Peyer's patch (tissue), 4 donors: ENCODE results near the gene NEURL2.

Experiments
- CTCF ChIP-seq, 6 experiments: fragments of 450-650 bp in 4 of 6; fragments of 200-600 bp in 2 of 6; sonication (generic) in 1 of 6; IDR thresholded peaks; one replicate each; pipeline ENCODE4 v1.5.1; 2017 to 2019; ENCODE audit warnings: antibody characterized with exemption in 6 of 6, mild to moderate bottlenecking in 3 of 6, moderate library complexity in 1 of 6
- POLR2A ChIP-seq, 2 donors: fragments of 450-650 bp; IDR thresholded peaks; one replicate each; pipeline ENCODE4 v1.5.1; 2017; ENCODE audit warnings: antibody characterized with exemption in 2 of 2, mild to moderate bottlenecking in 2 of 2, moderate library complexity in 2 of 2

DNA sequence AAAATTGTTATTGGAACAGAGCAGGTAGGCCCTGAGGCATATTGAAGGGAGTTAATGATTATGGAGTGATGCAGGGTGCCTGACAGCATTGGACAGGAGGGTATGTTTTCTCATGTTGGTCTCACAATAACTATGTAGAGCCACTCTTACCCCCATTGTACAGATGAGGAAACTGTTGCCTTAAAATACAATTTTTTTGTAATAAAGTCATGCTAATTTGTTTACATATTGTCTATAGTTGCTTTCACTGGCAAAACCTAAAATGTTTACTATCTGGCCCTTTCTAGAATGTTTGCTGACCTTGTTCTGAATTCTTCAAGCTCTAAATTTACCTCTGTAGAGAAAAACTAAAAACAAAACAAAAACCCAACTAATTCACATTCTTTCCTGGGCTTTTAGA lies 39.5 kb downstream of the NEURL2 start:
- no peak for TF ChIP-seq CTCF (IDR thresholded peaks at IDR 0.05)
- TF ChIP-seq POLR2A (IDR thresholded peaks at IDR 0.05): no peak
